Measurements from ENCODE around the gene MTRF1.
"Not testable (repeated sequence)": the region's sequence is repeated elsewhere in the genome, so short reads cannot be mapped to it uniquely, and the experiment has no call there.

MTRF1 gene

DNA sequence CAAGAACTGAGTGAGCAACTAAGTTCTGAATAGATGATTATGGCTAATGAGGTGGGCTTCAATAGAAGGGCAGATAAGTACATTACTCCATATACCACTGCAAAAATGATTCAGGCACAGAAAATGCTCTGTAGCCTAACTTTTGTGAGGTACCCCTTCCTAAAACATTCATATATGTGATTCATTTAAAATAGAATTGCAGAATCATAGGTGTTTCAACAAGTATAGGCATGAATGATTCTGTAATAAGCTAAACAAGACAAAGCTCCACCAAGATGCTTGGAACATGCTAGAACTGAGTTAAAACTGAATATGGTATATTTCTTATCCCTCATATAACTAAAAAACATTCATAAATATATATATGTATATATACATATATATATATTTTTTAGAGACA is 81.1 kb downstream of the MTRF1 start:
- Histone ChIP-seq H3K36me3 (ENCODE audit: control insufficient read depth, insufficient read depth, low read length) (no peaks in the 10 kb centered on the region), H3K4me1 (ENCODE audit: control insufficient read depth, insufficient read depth, low read length) (no peaks in the 10 kb centered on the region), H3K4me3 (ENCODE audit: low read length) (no peak overlapping the region), H3K27me3 (ENCODE audit: control insufficient read depth, insufficient read depth, low read length) (no peaks in the 10 kb centered on the region), H3K9ac (ENCODE audit: low read length) (no peak overlapping the region), H3K9me3 (ENCODE audit: control insufficient read depth, low read length) (no peaks in the 10 kb centered on the region)

DNA sequence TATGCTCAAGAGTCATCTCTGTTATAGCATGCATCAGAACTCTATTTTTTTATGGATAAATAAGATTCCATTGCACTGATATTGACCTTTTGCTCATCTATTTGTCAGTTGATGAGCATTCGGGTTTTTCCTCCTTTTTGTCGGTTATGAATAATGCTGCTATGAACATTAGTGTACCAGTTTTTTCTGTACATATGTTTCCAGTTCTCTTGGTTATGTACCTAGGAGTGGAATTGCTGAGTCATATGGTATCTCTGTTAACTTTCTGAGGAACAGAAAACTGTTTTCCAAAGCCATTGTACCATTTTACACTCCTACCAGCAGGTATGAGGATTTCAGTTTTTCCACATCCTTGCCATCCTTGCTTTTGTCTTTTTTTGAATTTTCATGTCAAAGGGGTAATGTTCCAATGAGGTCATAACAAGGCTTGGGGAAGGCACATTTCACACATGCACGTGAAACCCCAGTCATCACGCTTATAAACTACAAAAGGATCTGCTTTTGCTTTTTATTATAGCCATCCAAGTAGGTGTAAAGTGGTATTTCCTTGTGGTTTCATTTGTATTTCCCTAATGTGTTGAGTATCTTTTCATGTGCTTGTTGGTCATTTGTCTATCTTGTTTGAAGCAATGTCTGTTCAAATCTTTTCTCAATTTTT is 83.7 kb downstream of the MTRF1 start:
- no peaks in the 10 kb centered on the region for H3K9me3 ChIP-seq (ENCODE audit: control insufficient read depth, low read length)

DNA sequence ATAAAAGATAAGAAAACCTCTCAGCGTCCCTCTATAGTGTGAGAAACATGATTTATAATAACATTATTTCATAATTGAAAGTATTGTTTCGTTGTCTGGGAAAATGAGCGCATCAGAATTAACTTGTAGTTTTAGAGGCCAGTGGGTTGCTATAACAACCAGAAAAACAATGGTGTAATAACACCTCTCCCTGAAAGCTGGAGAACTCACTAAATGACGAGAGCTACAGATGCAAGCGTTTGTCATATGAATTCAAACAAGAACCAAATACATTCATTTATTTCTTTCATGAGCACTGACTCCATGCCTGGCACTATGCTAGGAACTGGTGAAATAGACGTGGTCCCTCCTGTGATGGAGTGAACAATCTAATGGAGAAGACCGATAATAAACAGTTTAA is 85.3 kb downstream of the MTRF1 start:
- no peaks in the 10 kb centered on the region for H3K36me3 ChIP-seq (ENCODE audit: control insufficient read depth, insufficient read depth, low read length)
- H3K4me1 ChIP-seq (ENCODE audit: control insufficient read depth, insufficient read depth, low read length) = no peaks in the 10 kb centered on the region
- no peak overlapping the region for H3K4me3 ChIP-seq (ENCODE audit: low read length)

More for the DNA sequence above, 83.7 kb downstream of the MTRF1 start:
- no peaks in the 10 kb centered on the region for H3K27me3 ChIP-seq (ENCODE audit: control insufficient read depth, insufficient read depth, low read length)
- no peak overlapping the region for H3K4me3 ChIP-seq (ENCODE audit: low read length)
- H3K4me1 ChIP-seq (ENCODE audit: control insufficient read depth, insufficient read depth, low read length) = no peaks in the 10 kb centered on the region
- H3K36me3 ChIP-seq (ENCODE audit: control insufficient read depth, insufficient read depth, low read length) = no peaks in the 10 kb centered on the region
- no peak overlapping the region for H3K9ac ChIP-seq (ENCODE audit: low read length)

DNA sequence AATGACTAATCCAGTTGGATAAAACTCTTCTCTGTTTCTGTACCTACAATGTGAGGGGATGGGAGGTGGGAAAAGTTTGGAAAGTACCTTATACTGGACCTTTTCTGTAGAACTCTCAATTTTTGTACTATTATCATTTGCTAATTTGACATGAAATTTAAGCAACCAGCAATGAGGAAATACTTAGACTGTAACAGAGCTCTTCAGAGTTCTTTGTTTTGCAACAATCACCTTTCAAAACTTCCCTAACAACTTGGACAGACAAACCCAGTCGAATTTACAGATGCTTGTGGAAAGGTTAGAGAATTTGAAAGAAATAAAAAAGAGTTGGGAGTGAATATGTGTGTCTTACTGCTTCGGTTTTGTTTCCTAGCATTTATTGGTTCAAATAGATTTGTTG is 85.8 kb downstream of the MTRF1 start:
- no peak overlapping the region for H3K4me3 ChIP-seq (ENCODE audit: low read length)
- H3K9ac ChIP-seq (ENCODE audit: low read length) = no peak overlapping the region
- no peaks in the 10 kb centered on the region for H3K9me3 ChIP-seq (ENCODE audit: control insufficient read depth, low read length)
- H3K4me1 ChIP-seq (ENCODE audit: control insufficient read depth, insufficient read depth, low read length) = no peaks in the 10 kb centered on the region
- H3K27me3 ChIP-seq (ENCODE audit: control insufficient read depth, insufficient read depth, low read length) = no peaks in the 10 kb centered on the region
- no peaks in the 10 kb centered on the region for H3K36me3 ChIP-seq (ENCODE audit: control insufficient read depth, insufficient read depth, low read length)

More for the DNA sequence above, 85.3 kb downstream of the MTRF1 start:
- no peaks in the 10 kb centered on the region for H3K27me3 ChIP-seq (ENCODE audit: control insufficient read depth, insufficient read depth, low read length)
- no peak overlapping the region for H3K9ac ChIP-seq (ENCODE audit: low read length)
- no peaks in the 10 kb centered on the region for H3K9me3 ChIP-seq (ENCODE audit: control insufficient read depth, low read length)

DNA sequence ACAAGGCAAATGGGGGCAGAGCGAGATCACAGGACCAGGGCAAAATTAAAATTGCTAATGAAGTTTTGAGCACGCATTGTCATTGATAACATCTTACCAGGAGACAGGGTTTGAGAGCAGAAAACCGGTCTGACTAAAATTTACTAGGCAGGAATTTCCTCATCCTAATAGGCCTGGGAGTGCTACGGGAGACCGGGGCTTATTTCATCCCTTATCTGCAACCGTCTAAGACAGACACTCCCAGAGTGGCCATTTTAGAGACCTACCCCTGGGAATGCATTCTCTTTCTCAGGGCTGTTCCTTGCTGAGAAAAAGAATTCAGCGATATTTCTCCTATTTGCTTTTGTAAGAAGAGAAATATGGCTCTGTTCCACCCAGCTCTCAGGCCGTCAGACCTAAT is 87.8 kb downstream of the MTRF1 start:
- not testable (repeated sequence) for H3K4me1 ChIP-seq (ENCODE audit: control insufficient read depth, insufficient read depth, low read length); H3K9ac ChIP-seq (ENCODE audit: low read length); H3K27me3 ChIP-seq (ENCODE audit: control insufficient read depth, insufficient read depth, low read length); H3K36me3 ChIP-seq (ENCODE audit: control insufficient read depth, insufficient read depth, low read length); H3K9me3 ChIP-seq (ENCODE audit: control insufficient read depth, low read length); H3K4me3 ChIP-seq (ENCODE audit: low read length)
